KG1 (cell line): ENCODE data around the gene TWIST1.

Source experiments
- DNase-seq: peaks from one replicate; lab custom pipeline; 2025; lab: John Stamatoyannopoulos, UW

Gene TWIST1

DNA sequence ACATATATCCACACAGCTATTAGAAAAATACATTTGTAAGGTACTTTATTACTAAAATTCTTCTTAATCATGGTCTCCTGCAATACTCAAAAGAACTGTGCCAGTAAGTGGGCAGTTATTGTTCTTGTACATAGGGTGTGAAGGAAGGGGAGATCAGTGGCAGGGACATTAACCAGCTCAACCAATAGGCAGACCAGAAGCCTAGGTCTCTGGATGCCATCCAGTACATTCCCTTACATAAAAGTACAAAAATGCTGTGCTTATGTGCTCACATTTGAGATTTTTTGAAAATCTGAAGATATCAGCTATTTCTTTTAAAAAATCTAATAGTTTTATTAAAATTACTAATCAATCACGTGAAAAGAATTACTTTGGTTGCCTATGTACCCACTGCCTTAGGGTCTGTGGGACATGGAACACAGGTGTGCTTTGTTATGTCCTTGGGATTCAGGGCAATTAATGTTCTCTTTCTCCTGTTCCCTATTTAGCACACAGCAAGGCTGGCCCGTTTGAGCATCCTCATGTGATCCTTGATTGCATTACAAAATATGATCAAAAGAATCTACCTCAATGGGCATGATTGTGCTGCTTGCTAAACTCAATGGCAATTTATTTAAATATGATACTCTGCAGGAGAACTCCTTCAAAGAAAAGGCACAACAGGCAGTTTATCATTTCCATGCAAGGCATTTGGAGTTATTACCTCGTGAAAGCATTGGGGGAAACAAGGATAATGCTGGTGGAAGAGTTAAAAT, 22.7 kb downstream of the TWIST1 start:
- DNase-seq, result no peak

DNA sequence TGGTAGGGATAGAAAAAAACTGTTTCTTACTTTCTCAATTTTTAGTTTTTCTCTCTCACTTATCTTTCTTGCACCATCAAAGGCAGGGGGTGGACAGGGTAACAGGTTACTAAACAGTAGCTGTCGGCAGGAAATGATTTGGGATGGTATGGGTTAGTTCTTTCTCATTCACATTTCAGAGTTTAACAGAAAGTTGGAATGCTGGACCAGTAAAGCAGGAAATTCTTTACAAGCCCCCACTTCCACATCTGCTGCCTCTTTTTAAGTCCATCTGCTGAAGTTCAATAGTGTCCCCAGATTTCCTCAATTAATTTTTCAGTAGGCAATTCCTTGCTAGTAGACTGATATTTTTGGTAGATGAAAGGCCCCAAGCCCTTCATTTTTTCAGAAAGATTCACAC, 23.3 kb downstream of the TWIST1 start:
- DNase-seq, result no peak

DNA sequence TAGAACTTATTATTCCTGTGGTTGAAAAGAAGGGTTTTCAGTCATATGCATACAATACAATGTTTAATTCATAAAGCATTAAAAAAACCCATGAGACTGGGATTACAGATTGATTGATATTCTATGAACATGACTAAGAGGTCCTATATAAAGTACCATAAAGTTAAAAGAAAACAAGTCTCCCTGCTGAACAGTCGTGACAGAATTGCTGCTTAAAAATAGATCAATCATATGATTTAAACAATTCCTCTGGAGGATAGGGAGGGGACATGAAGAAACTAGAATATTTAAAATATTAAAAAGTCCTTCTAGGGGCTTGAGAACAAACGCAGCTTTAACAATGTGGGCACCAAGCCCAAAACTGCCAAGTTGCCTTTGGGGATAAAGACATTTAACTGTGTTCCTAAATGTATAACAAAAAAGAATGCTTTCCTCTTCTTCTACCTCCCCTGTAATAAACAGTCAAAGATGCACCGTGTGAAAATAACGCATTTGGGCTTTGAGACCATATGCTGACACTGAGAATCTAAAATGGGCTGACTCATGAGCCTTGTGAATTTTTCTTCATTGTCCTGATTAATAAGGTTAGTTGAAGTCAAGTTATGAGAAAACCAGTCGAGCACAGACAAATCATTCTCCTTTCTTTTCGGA, 25.8 kb downstream of the TWIST1 start:
- DNase-seq, result no peak

- DNase-seq, result no peak
Observed at GRCh38 chr7:19090526-19090925, 26.9 kb downstream of the TWIST1 start.

- no peak for DNase-seq
Observed at GRCh38 chr7:19089797-19090196, 27.6 kb downstream of the TWIST1 start.

- DNase-seq, result no peak
Observed at GRCh38 chr7:19089378-19089777, 28.1 kb downstream of the TWIST1 start.

GRCh38 chr7:19080093-19080492, 37.3 kb downstream of the TWIST1 start:
- no peak for DNase-seq

GRCh38 chr7:19079066-19079465, 38.4 kb downstream of the TWIST1 start:
- DNase-seq, result no peak

GRCh38 chr7:19069842-19070241, 47.6 kb downstream of the TWIST1 start:
- no peak for DNase-seq

DNA sequence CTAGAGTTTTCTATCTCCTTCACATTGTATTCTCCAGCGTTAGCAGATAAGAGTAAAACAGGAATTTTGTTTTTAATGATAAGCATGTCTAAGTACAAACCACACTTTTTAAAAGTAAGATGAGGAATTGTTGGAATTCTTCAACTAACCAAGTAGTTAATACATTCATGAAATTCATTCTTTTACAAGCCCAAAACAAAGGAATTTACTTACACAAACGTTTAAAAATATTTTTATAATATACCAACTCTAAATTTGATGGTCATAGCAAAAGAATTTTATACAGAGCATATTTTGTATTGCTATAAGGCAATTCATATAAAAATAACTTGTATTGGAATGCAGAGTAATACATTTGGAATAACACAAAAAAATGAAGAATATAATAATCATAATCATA, 51.3 kb downstream of the TWIST1 start:
- no peak for DNase-seq
